GM23338 (cell line): ENCODE results near the gene DOCK2. TPM values are rescaled to one million over a fixed set of nuclear protein-coding genes. Genes with fewer than 3 reads are reported as not detected.

Source experiments
- ATAC-seq: fragments of 200-7000 bp; cut with Tn5 transposase; 3 replicates; pipeline ENCODE4 v1.9.1; 2020
- DNase-seq: peaks from one replicate; pipeline ENCODE4 v3.0.0-alpha.2; 2015; ENCODE audit warnings: low spot score
- H2AFZ ChIP-seq: fragments of 200-600 bp; sonication (generic); 2 replicates; pipeline ENCODE4 v1.8.0; 2016; ENCODE audit warnings: antibody characterized with exemption, mild to moderate bottlenecking, moderate library complexity
- H3F3A ChIP-seq: fragments of 200-600 bp; sonication (generic); replicated peaks from 2 replicates; pipeline ENCODE4 v1.8.0; 2017; ENCODE audit warnings: antibody characterized with exemption, mixed run types, low read depth
- H3K27ac ChIP-seq: fragments of 200-600 bp; sonication (generic); 2 replicates; pipeline ENCODE4 v1.6.1; 2016; ENCODE audit warnings: low read depth
- H3K27me3 ChIP-seq: fragments of 200-600 bp; sonication (generic); 2 replicates; pipeline ENCODE4 v1.8.0; 2016; ENCODE audit warnings: mild to moderate bottlenecking, mixed run types, moderate library complexity; ENCODE audit not compliant: insufficient read depth
- H3K36me3 ChIP-seq: fragments of 200-600 bp; sonication (generic); 2 replicates; pipeline ENCODE4 v1.8.0; 2016; ENCODE audit warnings: mild to moderate bottlenecking; ENCODE audit not compliant: insufficient read depth
- H3K4me1 ChIP-seq: fragments of 200-600 bp; sonication (generic); 2 replicates; pipeline ENCODE4 v1.8.0; 2016; ENCODE audit warnings: mild to moderate bottlenecking, moderate library complexity; ENCODE audit not compliant: insufficient read depth
- H3K4me2 ChIP-seq: fragments of 200-600 bp; sonication (generic); 2 replicates; pipeline ENCODE4 v1.7.1; 2017; ENCODE audit warnings: mixed run types
- H3K4me3 ChIP-seq: fragments of 200-600 bp; sonication (generic); 2 replicates; pipeline ENCODE4 v1.6.1; 2016; ENCODE audit warnings: mixed run types
- H3K79me2 ChIP-seq: fragments of 200-600 bp; sonication (generic); replicated peaks from 2 replicates; pipeline ENCODE4 v1.8.0; 2017; ENCODE audit warnings: mild to moderate bottlenecking; ENCODE audit not compliant: insufficient read depth
- H3K9me2 ChIP-seq: fragments of 200-600 bp; sonication (generic); 2 replicates; pipeline ENCODE4 v1.8.0; 2017; ENCODE audit not compliant: insufficient read depth
- H4K20me1 ChIP-seq: fragments of 200-600 bp; sonication (generic); replicated peaks from 2 replicates; pipeline ENCODE4 v1.8.0; 2017; ENCODE audit warnings: mild to moderate bottlenecking; ENCODE audit not compliant: insufficient read depth
- H3K27ac Mint-ChIP-seq: 2 replicates; pipeline ENCODE4 v1.8.0; 2020; ENCODE audit warnings: inconsistent platforms, mild to moderate bottlenecking, moderate library complexity, mixed read lengths
- H3K27me3 Mint-ChIP-seq: 3 replicates; pipeline ENCODE4 v1.8.0; 2022; ENCODE audit warnings: low read depth, mild to moderate bottlenecking, moderate library complexity, mixed read lengths, inconsistent platforms; ENCODE audit not compliant: insufficient read depth, poor library complexity
- H3K36me3 Mint-ChIP-seq: 3 replicates; pipeline ENCODE4 v1.8.0; 2021; ENCODE audit warnings: low read depth, mild to moderate bottlenecking, inconsistent platforms, moderate library complexity, mixed read lengths
- H3K4me1 Mint-ChIP-seq: 3 replicates; pipeline ENCODE4 v1.8.0; 2020; ENCODE audit warnings: mild to moderate bottlenecking, inconsistent platforms, mixed read lengths
- H3K4me3 Mint-ChIP-seq: 3 replicates; pipeline ENCODE4 v1.8.0; 2021; ENCODE audit warnings: moderate library complexity, mild to moderate bottlenecking, inconsistent platforms, mixed read lengths
- H3K9me3 Mint-ChIP-seq: 3 replicates; pipeline ENCODE4 v1.8.0; 2020; ENCODE audit warnings: moderate library complexity, mild to moderate bottlenecking, inconsistent platforms, mixed read lengths
- CREB1 ChIP-seq: fragments of 250-450 bp; sonication (Bioruptor Pico); IDR thresholded peaks from 2 replicates; pipeline ENCODE4 v1.5.0; 2020; ENCODE audit warnings: low read depth, mild to moderate bottlenecking, moderate library complexity
- ETS1 ChIP-seq: IDR thresholded peaks from 2 replicates; pipeline ENCODE4 v1.6.1; 2016; ENCODE audit warnings: antibody characterized with exemption
- EZH2 ChIP-seq: fragments of 200-600 bp; sonication (generic); IDR thresholded peaks from one replicate; pipeline ENCODE4 v1.8.0; 2017; ENCODE audit warnings: antibody characterized with exemption, mild to moderate bottlenecking, low read depth; ENCODE audit not compliant: unreplicated experiment
- JUNB ChIP-seq: IDR thresholded peaks from one replicate; pipeline ENCODE4 v1.6.1; 2016; ENCODE audit warnings: antibody characterized with exemption; ENCODE audit not compliant: unreplicated experiment
- NANOG ChIP-seq: IDR thresholded peaks from 2 replicates; pipeline ENCODE4 v1.6.1; 2016; ENCODE audit warnings: antibody characterized with exemption, borderline replicate concordance
- POLR2AphosphoS5 ChIP-seq: IDR thresholded peaks from 2 replicates; pipeline ENCODE4 v1.6.1; 2016; ENCODE audit warnings: antibody characterized with exemption, low read depth
- REST ChIP-seq: IDR thresholded peaks from one replicate; pipeline ENCODE4 v1.6.1; 2018; ENCODE audit warnings: antibody characterized with exemption; ENCODE audit not compliant: unreplicated experiment
- ZNF114 ChIP-seq: fragments of 250-450 bp; sonication (Bioruptor Pico); IDR thresholded peaks from 2 replicates; pipeline ENCODE4 v1.5.0; 2020; ENCODE audit warnings: mild to moderate bottlenecking, moderate library complexity
- ZNF331 ChIP-seq: fragments of 250-450 bp; sonication (Bioruptor Pico); IDR thresholded peaks from 2 replicates; pipeline ENCODE4 v1.5.0; 2020; ENCODE audit warnings: low read depth, mild to moderate bottlenecking, moderate library complexity
- ZNF462 ChIP-seq: fragments of 250-450 bp; sonication (Bioruptor Pico); IDR thresholded peaks from 2 replicates; pipeline ENCODE4 v1.5.0; 2020; ENCODE audit warnings: mild to moderate bottlenecking, moderate library complexity
- polyA plus RNA-seq: library from polyadenylated mRNA; unstranded; fragments of >200 nt; fragmentation: Nextera tagmentation; extraction: Ambion mirVana; gene quantifications from 2 replicates; pipeline ENCODE4 v1.2.1, GENCODE V29; 2016
- total RNA-seq: library from RNA; depleted of rRNA; stranded (reverse); fragments of >200 nt; shearing (Covaris generic); gene quantifications from 2 replicates; pipeline ENCODE4 v1.2.3, GENCODE V29; 2014

The DOCK2 gene
- total and polyA plus RNA-seq, 2 experiments from 2014 or later = 3.7 to 9.4 TPM

DNA sequence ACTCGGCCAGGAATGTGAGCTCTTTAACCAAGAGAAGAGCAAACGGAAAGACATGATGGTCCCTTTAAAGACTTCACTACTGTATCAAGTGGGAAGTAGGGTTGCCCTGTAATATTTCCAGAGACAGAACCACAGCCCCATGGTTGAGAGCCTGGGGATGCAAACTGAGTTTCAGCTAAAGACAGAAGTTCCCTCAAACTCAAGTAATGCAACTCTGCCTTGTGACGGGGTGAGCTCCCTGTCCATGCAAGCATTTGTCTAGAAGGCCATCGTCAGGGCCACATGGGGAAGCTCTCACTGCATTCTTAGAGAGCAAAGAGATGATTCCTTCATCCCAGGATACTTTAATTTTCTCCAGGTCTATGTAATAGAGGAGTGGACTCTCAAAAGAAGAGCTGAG, 260.4 kb downstream of the DOCK2 start:
- Mint-ChIP-seq H3K4me3 (no peak overlapping the region), H3K4me1 (peaks cover 2% of the 10 kb centered on the region; the same call in 1 of the 3 replicates), H3K27ac (no peak overlapping the region), H3K27me3 (no peaks in the 10 kb centered on the region), H3K9me3 (no peaks in the 10 kb centered on the region), H3K36me3 (no peaks in the 10 kb centered on the region)
- TF ChIP-seq POLR2AphosphoS5 = no peak
- no peak for TF ChIP-seq REST
- no peak for TF ChIP-seq EZH2
- no peak for TF ChIP-seq JUNB
- no peak for TF ChIP-seq CREB1
- H3K36me3 ChIP-seq = no peaks in the 10 kb centered on the region
- no peak for ATAC-seq
- no peaks in the 10 kb centered on the region for H3F3A ChIP-seq
- H2AFZ ChIP-seq = no peak overlapping the region
- H3K79me2 ChIP-seq = no peaks in the 10 kb centered on the region
- H3K4me1 ChIP-seq = no peaks in the 10 kb centered on the region
- no peak overlapping the region for H3K4me3 ChIP-seq
- no peak overlapping the region for H3K27ac ChIP-seq
- H3K9me2 ChIP-seq = peaks cover 13% of the 10 kb centered on the region
- no peak overlapping the region for H3K4me2 ChIP-seq
- no peaks in the 10 kb centered on the region for H3K27me3 ChIP-seq
- DNase-seq = no peak
- no peaks in the 10 kb centered on the region for H4K20me1 ChIP-seq

DNA sequence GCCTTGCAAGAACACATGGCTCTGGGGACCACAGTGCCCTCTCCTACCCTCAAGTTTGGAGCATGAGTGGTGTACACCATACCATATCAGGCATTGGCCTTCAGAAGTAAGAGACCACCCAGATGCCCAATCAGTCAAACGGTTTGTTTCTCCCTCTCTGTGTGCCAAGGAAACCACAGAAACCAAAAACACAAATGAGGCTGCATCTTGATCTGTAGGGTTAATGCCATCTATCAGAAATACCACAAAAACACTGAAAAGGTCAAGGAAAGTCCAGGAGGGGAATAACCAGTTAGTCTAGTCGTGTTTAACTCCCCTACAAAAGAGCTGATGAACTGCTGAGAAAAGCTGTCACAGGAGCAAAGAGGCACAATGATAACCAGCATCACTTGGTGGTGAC, 264.8 kb downstream of the DOCK2 start:
- no peaks in the 10 kb centered on the region for H3K79me2 ChIP-seq
- no peaks in the 10 kb centered on the region for H3K27me3 Mint-ChIP-seq
- no peaks in the 10 kb centered on the region for H3K27me3 ChIP-seq
- no peak overlapping the region for H3K27ac Mint-ChIP-seq
- no peaks in the 10 kb centered on the region for H3F3A ChIP-seq
- no peak overlapping the region for H3K4me3 Mint-ChIP-seq
- ATAC-seq (no peak), DNase-seq (no peak)
- H3K4me1 Mint-ChIP-seq = peaks cover 2% of the 10 kb centered on the region; the same call in 1 of the 3 replicates
- H3K36me3 ChIP-seq = no peaks in the 10 kb centered on the region
- no peaks in the 10 kb centered on the region for H3K36me3 Mint-ChIP-seq
- H2AFZ ChIP-seq = no peak overlapping the region
- H3K27ac ChIP-seq = no peak overlapping the region
- H3K4me2 ChIP-seq = no peak overlapping the region
- H4K20me1 ChIP-seq = no peaks in the 10 kb centered on the region
- peaks cover 13% of the 10 kb centered on the region; the same call in 1 of the 2 replicates for H3K9me2 ChIP-seq
- H3K4me1 ChIP-seq = no peaks in the 10 kb centered on the region
- H3K9me3 Mint-ChIP-seq = no peaks in the 10 kb centered on the region
- H3K4me3 ChIP-seq = no peak overlapping the region
- TF ChIP-seq ZNF462 (no peak), ZNF331 (CRISPR knock-in tag) (no peak), ETS1 (no peak), NANOG (no peak), CREB1 (no peak), JUNB (no peak), ZNF114 (no peak)
